ENCODE data around the gene MMRN1.

MMRN1 gene

DNA sequence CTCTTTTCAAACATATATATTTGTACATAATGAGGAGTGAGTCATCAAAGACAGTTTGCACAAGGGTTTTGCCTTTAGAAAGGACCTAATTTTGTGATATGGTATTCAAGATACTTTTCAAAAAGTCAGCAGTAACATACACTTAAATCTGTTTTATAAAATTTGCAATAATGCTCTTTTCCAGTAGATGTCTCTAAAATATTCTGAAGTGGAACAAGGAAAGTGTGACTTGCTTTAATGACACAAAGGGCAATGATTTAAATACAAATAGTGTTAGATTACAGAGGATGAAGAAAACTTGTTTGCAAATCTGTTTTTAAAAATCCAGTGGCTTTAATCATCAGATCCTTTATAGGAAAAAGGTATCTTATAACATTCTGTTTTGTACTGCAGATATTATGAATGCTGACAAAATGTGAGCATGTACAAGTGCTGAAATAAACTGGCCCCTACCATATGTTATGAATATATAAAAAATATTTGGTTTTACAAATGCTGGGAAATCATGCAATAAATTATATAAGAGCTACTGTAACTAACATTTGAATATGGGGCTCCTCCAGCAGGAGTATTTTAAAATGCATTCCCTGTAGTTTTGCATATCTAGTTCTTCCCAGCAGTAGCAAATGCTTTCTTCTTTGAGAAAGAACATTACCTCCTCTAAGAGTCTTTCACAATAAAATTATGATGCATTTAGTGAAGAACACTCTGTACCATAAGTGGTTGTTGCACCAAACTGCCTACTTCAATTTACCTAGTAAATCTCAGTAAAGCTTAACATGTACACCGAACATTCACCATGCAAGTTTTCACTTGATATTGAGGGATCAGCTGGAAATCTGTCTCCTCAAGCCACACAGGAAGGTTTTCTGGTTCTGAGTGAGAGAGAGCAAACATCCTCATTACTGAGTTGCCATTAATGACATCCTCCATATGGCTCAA is 20.2 kb downstream of the MMRN1 start:
- peak; percentile 29 for DNase-seq

DNA sequence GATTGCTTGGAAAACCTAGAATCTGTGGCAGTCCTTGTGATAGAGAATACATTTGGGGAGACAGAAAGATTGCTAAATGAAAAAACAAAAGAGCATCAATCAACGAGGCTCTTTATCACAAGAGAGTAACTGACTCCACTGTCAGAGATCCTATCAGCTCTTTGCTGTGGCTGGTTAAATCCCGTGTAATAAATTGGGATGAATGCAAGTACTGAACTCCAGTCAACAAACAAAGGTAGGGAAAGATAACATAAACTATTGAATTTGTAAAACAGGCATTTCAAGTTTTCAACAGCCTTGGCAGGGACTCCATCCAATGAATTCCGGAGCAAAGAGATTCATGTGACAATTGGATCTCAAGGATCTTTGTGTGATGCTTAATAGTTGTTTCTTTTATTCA is 21.3 kb downstream of the MMRN1 start:
- no peak for DNase-seq

DNA sequence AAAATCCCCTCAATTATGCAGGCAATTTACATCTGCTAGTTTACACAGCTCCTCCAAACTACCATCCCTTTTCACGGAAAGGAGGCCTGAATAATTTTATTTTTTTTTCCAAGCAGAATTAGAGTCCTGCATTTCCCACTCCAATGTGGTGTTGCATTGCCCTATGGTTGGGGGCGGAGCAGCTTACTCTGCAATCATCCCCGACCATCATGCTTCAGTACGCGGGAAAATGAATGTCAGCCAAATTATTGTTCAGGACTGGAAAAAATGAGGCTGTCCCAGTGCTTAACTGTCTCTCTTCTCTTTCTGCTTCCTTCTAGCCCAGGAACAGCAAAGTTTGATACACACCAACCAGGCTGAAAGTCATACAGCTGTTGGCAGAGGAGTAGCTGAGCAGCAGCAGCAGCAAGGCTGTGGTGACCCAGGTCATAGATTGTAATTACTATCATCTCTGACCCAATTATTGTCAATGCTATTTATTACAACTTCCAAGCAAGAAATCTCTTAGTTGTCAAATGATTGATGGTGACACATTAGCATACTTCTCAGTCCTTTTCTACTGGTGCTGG is 28.3 kb downstream of the MMRN1 start:
- DNase-seq, result no peak

DNA sequence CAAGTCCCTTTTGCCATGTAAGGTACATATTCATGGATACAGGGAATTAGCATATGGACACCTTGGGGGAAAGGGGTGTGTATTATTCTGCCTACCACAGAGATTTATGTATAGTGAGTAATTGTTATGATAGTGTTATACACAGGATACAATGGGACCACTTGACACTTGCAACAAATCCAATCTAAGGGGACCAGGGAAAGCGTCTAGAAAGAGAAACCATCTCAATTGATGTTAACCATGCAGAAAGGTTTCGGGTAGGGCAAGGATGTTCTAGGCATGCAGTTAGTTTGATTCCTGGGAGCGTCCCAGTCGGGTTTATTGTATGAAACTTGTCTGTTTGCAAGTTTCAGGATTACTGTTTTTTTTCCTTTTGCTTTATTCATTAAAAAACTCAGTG is 34.2 kb downstream of the MMRN1 start:
- no peak for DNase-seq

DNA sequence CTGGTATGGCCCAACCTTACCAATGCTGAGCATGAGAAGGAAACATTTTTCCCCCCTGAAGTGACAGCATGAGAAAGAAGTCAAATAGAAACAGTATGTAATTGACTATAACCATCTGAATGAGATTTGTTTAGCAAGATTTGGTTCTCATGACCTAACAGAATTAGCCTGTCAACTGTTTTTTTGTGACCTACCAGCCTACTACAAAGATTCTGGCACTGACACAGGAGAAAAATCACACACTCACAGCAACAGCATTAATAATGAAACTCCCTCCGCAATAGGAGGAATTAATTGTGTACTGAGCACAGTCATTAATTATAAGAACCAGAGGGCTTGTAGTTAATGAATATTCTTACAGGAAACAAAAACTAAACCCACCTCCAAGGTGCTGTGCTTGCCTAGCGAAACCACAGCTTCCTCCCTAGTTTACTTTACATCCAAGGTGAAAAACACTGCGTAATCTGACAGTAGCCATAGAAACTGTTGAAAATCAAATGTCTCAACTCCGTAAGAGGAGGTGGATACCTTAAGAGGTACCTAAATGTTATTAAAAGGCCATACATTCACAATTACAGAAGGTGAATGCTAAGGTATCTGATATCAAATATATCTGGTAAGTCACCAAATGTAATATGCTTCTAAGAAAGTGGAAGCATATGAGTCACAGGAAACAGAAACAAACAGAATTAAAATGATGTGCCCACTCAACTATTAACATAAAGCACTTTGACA is 34.9 kb downstream of the MMRN1 start:
- DNase-seq, result no peak

DNA sequence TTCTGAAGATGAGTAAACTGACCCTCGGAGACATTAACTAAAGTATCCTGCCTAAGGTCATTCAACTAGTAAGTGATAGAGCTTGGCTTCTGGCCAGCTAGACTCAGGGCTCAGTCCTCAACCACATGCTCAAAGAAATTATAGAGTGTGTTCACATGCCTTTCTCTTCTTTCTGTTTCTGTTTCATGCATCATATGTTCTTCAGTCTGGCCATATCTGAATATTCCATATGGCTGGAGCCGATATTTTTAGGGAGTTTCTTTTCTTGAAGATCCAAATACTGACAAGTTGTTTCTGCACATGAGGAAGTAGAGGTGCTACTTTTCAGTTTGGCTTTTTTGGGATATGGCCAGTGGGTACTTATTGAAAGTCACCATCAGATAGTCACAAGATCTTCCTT is 44.9 kb downstream of the MMRN1 start:
- DNase-seq, result peak; percentile 22

DNA sequence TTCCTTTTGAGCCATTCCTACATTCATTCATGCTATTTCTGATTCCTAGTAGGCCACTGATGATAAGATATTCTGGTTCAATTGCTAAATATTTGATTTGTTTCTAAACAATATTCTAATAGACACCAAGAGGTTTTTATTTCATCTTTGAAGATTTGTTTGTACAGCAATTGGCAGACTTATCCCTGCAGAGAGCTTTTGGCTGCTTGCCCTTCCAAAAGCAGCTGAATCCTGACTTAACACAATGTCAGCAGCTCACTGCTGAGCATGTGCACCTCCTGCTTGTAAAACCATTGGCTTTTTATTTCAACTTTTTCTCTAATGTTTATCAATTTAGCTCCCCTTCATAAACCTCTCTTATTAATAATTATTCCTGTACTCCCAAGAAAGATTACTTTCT is 45.3 kb downstream of the MMRN1 start:
- peak; percentile 44 for DNase-seq

DNA sequence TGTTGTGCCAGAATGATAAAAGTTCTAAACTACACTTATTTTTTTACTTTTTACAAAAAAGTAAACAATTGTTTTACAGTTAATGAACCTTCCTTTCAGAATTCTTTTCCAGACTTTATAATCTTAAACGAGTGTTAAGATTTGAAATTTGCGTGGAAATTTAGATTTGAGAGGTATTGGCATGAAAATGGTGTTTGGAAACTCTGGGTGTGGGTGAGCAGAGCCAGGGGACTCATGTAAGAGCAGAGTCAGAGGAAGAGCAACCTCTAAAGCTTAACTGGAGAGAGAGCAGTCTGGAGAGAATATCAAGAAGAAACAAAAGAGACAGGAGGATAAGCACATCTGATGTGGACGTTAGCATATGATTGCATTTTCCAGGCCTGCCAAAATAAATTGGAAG is 48.2 kb downstream of the MMRN1 start:
- DNase-seq, result no peak

DNA sequence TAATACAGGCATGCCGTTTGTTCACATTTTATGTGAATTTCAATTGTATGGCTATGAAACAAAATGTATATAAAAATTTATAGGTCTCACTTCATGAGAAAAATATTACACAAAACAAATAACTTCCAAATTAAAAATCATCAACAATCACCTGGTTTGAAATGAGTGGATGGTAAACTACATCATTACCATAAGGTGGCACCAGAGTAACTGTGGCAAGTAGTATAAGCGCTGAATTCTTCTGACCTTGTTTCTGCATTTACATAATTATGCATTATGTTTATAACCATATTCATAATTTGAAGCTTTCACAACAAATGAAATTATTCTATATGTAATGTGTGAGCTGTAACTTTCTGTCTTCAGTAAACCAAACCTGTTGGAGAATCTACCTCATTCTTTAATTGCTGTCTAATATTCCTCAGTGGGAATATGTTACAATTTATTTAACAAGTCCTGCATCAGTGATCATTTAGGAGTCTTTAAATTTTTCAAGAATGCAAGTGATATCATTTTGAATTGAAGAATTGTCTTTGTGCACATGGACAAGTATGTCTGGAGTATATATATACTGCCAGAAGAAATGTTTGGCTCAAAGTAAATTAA is 55.2 kb downstream of the MMRN1 start:
- peak; percentile 15 for DNase-seq

DNA sequence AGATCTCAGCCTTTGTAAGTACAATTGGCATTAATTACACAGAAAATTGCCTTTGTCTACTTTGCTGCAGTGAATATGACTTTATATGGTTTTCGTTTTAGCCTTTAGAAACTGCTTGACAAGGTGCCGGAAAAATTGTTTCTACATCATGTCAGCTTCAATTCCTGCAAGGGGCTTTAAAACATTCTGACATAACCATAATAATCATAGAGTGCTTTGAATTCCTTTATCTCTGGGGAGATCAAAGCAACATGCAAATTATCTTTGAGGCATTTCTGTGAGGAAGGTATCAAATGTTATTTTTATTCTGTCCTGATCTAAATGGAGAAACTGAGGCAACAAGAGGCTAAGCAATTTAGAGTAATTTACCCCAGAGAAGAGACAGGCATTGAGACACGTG is 57.8 kb downstream of the MMRN1 start:
- no peak for DNase-seq

DNA sequence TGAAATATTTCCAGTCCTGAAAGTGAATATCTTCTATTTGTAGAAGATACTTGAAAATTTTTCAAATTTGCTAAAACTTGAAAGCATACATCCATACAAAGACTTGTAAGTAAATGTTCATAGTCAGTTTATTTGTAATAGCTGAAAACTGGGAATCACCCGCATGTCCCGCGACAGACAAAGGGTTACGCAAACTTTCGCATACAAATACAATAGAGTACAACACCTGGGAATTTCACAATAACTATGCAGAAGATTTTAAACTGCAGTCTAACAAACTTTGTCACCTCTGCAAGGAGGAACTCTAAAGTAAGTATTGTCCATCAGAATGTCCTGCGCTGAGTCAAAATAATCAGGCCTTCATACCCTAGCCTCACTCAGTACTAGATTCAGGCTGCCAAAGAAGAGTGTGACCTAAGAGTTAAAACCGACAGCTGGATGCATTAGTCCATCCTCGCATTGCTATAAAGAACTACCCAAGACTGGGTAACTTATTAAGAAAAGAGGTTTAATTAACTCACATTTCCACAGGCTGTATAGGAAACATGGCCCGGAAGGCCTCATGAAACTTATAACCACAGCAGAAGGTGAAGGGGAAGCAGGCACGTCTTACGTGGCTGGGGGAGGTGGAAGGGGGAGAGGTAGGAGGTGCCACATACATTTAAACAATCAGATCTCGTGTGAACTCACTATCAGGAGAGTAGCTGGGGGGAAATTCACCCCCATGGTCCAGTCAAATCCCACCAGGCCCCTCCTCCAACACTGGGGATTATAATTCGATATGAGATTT is 60.4 kb downstream of the MMRN1 start:
- DNase-seq, result no peak

DNA sequence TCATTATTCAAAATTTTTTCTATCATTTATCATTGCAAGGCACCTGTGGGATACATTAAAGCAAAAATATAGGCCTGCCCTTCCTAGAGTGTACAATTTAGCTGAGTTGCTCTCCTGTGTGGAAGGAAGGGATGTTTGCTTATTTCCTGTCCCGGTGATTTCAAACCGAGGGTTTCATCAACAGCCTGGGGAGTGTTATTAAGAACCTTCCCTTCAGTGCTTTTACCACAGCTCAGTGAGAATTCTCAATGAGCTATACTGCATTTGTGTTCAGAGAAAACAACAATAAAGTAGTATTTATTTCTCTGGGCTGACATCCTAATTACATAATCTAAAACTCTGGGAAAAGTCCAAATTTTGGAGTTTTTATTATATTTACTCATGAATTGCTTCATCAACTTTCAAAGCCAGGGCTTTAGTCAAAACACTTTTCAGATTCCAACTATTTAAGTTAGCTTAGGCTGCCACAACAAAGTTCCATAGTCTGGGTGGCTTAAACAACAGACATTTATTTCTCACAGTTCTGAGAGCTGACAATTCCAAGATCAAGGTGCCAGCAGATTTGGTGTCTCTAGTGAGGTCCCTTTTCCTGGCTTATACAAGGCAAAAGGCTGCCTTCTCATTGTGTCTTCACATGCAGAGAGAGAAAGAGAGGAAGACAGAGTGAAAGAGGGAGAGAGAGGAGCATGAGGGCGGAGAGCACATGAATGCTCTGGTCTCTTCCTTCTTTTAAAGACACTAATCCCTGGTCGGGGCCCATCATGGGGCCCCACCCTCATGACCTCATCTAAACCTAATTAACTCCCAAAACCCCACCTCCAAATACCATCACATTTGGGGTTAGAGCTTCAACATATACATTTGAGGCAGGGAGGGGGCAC is 62.6 kb downstream of the MMRN1 start:
- no peak for DNase-seq

DNA sequence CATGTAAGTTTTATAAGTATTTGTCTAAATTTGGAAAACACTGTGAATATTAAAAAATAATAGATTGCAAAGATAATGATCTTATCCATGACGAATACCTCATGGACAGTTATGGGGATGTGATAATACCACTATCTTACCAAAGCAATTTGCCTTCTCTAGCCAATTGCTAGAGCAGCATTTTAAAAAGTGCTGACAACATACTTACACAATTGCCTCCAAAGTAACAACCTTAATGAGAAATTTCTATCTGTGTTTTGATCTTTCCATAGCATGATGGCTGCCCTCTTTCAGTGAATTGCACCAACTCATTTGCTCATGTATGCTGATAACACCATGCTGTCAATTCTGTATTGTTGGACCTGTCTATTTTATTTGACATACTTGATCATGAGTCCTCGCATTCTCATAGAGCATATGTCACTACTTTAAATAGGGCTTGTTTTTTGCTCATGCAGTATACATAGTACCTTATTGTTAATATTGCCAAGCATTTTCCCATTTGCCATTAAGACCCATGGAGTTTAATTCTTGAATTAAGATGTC is 87.2 kb downstream of the MMRN1 start:
- no peak for DNase-seq

DNA sequence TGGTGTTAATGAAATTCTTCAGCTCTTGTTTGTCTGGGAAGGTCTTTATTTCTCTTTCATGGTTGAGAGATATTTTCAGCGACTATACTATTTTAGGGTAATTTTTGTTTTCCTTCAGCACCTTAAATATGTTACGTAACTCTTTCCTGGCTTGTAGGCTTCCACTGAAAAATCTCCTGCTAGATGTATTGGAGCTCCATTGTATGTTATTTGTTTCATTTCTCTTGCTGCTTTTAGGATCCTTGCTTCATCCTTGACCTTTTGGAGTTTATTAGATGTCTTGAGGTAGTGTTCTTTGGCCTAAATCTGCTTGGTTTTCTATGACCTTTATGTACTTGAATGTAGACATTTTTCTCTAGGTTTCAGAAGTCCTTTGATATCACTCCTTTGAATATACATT is 93.6 kb downstream of the MMRN1 start:
- no peak for DNase-seq

DNA sequence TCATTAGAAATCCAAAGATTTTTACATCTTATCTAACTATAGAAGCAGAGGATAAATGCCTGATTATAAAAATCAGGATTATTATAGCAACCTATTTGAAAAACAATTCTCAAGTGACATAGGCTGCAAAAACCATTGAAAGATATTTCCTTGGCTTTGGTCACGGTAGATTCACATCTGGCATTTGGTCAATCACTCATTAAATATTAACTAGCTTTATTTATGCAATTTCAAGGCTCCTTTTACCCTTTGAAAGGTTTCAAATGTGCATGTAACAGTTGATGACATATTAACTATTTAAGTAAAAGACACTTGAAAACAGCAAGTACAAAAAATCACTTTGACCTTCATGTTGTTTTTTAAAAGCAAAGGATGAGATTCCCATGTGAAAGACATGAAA is 98.1 kb downstream of the MMRN1 start:
- no peak for DNase-seq

DNA sequence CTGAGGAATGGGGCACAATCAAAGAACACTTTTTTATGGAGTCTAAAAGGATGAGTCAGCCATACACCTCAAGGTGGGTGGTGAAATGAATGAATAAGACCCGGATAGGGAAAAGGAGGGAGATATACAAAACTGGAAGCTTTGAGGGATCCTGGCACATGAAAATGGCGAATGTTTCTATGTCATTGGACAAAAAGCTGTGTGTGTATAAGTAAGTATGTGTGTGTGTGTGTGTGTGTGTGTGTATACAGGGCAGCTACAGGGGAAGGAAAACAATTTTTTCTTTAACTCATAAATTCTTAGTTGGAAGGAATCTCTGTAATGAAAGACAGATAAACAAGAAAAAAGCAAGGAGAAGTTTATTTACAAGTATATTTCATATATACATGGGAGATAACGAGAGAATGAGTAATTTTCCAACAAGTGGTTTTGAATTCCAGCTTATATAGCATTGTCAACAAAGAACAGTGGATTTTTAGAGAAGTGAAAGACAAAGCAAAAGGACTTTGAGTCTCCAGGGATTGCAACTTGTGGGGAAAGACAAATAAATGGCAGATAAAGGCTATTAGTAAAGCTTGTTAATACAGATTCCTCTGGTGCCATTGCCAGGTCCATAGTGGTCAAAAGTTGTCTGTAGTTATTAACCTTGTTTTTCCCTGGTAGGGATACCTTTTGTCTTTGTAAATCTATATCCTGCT is 99.7 kb downstream of the MMRN1 start:
- DNase-seq, result no peak

DNA sequence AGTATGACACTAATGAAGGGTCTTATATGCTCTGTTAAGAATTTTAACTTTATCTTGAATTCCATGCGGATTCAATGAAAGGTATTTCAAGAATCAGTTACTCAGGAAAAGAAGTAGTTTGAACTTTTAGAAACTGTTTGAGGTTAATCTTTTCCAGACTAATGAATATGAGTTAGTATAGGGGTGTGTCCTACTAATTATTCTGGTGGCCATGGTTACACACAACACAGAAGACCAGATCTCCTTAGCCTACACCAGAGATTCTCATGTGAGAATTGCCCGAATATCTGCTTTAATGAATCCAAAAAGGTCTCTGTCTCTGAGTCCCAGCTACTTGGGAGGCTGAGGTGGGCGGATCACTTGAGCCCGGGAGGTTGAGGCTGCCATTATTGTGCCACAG is 100.4 kb downstream of the MMRN1 start:
- DNase-seq, result no peak

DNA sequence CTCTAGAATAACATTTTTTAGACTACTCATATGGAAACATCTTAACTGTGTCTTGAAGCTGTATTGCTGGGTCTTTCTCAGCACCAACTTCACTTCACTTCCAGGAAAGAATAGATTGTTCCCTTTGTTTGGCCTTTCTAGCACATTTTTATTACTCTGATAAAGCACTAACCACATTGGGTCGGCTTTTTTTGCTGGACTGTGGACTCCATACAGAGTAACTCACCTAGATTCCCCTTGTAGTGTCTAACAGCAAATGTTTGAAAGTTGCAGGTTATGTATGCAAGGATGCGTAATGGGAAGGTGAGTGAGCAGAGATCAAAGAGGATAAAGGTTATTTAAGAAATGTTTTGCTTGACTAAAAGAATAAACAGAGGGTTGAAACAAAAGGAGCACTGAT is 101.2 kb downstream of the MMRN1 start:
- no peak for DNase-seq

DNA sequence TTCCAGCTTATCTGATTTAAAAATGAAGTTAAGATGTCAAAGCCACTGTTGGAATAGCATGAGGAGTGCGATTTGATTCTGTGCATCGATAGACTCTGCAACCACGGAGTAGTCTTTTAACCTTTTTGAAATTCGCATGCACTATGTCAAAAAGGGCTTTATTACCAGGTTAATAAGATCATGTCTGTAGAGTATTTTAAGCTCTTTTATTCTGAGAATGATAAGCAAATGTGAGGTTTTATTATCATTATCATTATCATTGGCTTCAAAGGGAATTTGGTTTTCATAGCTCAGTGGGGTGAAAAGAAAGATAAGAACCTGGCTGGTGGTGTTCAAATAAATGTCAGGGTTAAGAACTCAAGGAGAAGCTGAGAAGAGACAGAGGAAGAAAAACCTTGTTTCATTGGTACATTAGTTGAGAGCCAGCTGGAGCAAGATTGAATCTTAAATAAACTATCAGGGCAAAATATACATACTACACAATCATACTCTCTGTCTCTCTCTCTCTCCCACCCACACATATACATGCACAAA is 102.6 kb downstream of the MMRN1 start:
- no peak for DNase-seq

DNA sequence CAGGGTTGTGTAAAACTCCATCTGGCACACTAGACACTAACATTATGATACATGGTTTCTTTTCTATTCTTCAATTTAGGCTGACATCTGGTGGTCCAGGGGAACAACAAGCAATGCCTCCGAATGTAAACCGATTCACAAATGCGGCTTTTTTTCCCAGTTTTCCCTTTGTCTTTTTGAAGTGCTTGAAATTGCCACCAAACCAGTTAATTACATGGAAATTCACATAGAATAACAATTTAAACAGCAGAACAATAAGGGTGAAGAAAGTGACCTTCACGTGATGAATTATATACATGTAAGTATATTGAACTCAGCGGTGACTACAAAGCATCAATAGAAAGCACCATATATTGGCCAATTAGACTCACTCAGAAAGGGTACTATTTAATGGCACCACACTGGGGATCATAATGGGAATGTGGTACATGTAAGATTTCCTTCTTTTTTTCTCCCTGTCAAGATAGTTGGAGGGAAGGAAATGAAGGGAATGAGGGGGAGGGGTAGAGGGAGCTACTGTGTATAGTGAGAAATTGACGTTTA is 103.9 kb downstream of the MMRN1 start:
- DNase-seq, result peak; percentile 67
